ENCODE data around the gene FHOD3.

DNA sequence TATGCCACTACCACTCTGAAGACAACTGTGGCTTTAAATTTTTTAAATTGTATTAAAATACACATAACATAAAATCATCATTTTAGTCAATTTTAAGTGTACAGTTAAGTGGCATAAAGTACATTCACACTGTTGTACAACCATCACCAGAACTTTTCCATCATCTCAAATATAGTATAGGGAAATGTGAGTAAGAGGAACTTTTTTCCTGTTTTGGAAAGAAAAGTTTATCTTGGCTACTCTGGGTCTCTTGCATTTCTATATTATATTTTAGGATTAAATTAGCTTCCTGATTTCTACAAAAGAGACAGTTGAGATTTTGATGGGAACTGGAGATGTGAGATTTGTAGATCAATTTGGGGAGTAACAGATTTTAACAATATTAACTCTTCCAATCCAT, 528.0 kb downstream of the FHOD3 start:
- TF ChIP-seq, protein P1, sequence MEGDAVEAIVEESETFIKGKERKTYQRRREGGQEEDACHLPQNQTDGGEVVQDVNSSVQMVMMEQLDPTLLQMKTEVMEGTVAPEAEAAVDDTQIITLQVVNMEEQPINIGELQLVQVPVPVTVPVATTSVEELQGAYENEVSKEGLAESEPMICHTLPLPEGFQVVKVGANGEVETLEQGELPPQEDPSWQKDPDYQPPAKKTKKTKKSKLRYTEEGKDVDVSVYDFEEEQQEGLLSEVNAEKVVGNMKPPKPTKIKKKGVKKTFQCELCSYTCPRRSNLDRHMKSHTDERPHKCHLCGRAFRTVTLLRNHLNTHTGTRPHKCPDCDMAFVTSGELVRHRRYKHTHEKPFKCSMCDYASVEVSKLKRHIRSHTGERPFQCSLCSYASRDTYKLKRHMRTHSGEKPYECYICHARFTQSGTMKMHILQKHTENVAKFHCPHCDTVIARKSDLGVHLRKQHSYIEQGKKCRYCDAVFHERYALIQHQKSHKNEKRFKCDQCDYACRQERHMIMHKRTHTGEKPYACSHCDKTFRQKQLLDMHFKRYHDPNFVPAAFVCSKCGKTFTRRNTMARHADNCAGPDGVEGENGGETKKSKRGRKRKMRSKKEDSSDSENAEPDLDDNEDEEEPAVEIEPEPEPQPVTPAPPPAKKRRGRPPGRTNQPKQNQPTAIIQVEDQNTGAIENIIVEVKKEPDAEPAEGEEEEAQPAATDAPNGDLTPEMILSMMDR (IDR thresholded peaks at IDR 0.05; ENCODE audit: low read depth, low read length, missing input control): no peak
- TF ChIP-seq JUND (IDR thresholded peaks at IDR 0.05) (no peak), SP1 (IDR thresholded peaks at IDR 0.05) (no peak), TAF1 (conservative IDR thresholded peaks at IDR 0.05) (no peak)
- TF ChIP-seq, protein P2, sequence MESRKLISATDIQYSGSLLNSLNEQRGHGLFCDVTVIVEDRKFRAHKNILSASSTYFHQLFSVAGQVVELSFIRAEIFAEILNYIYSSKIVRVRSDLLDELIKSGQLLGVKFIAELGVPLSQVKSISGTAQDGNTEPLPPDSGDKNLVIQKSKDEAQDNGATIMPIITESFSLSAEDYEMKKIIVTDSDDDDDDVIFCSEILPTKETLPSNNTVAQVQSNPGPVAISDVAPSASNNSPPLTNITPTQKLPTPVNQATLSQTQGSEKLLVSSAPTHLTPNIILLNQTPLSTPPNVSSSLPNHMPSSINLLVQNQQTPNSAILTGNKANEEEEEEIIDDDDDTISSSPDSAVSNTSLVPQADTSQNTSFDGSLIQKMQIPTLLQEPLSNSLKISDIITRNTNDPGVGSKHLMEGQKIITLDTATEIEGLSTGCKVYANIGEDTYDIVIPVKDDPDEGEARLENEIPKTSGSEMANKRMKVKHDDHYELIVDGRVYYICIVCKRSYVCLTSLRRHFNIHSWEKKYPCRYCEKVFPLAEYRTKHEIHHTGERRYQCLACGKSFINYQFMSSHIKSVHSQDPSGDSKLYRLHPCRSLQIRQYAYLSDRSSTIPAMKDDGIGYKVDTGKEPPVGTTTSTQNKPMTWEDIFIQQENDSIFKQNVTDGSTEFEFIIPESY (IDR thresholded peaks at IDR 0.05): no peak
- TF ChIP-seq, protein P3, sequence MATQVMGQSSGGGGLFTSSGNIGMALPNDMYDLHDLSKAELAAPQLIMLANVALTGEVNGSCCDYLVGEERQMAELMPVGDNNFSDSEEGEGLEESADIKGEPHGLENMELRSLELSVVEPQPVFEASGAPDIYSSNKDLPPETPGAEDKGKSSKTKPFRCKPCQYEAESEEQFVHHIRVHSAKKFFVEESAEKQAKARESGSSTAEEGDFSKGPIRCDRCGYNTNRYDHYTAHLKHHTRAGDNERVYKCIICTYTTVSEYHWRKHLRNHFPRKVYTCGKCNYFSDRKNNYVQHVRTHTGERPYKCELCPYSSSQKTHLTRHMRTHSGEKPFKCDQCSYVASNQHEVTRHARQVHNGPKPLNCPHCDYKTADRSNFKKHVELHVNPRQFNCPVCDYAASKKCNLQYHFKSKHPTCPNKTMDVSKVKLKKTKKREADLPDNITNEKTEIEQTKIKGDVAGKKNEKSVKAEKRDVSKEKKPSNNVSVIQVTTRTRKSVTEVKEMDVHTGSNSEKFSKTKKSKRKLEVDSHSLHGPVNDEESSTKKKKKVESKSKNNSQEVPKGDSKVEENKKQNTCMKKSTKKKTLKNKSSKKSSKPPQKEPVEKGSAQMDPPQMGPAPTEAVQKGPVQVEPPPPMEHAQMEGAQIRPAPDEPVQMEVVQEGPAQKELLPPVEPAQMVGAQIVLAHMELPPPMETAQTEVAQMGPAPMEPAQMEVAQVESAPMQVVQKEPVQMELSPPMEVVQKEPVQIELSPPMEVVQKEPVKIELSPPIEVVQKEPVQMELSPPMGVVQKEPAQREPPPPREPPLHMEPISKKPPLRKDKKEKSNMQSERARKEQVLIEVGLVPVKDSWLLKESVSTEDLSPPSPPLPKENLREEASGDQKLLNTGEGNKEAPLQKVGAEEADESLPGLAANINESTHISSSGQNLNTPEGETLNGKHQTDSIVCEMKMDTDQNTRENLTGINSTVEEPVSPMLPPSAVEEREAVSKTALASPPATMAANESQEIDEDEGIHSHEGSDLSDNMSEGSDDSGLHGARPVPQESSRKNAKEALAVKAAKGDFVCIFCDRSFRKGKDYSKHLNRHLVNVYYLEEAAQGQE (IDR thresholded peaks at IDR 0.05): no peak
